ENCODE measurements around the gene ZMIZ1.
"Not testable (repeated sequence)": the region's sequence is repeated elsewhere in the genome, so short reads cannot be mapped to it uniquely, and the experiment has no call there.

ZMIZ1 gene

DNA sequence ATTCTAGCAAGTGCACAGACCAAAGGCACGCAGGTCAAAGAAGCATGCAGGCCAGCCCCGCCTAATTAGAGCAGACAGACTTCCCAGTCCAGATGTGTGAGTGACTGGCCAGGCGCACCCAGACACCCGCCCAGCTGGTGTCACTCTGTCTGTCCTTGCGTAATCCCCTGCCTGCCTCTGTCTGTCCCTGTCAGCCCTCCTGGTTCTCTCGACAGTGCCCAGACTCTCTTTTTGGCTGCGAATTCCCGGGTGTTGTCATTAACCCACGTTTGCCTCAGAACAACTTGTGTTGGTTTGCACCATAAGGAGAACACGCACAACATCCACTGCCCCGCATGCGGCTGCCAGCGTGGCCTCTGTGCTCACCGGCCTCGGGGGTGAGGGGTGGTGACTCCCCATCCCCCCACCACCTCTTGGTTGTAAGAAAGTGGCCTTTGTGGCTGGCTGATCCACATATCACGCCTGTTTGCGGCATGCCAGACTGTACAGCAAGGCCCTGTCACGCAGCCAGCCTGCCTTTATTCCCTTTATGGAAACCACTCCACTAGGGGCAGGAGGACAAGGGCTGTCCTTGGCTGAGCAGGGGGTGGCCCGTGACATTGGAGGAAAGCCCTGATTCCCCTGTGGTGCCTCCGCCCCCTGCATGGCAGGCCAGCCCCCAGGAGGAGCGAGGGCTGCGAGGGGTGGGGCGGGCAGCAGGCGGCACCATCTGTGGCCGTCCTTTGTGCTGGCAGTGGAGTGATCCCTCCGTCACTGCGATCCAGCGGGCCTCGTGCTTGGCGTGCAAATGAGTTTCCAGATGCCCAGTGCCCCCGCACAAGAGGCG is 205.7 kb downstream of the ZMIZ1 start:
- Histone ChIP-seq H2AFZ (ENCODE audit: low read depth, low read length) (no peak overlapping the region), H3K27me3 (ENCODE audit: insufficient read depth, low read length) (no peaks in the 10 kb centered on the region), H3K4me3 (ENCODE audit: low read length) (no peak overlapping the region), H3K36me3 (ENCODE audit: insufficient read depth, low read length) (peaks cover 28% of the 10 kb centered on the region), H3K9me3 (ENCODE audit: low read length) (no peaks in the 10 kb centered on the region), H3K4me1 (ENCODE audit: insufficient read depth, low read length) (peaks cover 31% of the 10 kb centered on the region)

DNA sequence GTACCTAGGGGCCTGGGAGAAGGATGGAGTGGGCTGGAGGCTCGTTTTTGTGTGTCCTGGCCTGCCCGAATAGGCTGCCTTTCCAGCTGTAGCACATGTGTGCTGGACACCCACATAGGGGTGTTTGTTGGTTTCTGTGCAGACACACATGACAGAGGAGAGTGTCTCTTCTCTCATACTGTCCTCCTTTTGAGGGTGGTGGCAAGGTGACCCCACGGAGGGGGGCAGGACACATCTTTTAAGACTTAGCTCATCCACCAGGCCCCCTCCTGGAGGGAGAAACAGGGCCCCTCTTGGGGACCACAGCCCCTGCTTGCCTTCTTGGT is 206.3 kb downstream of the ZMIZ1 start:
- H3K36me3 ChIP-seq (ENCODE audit: insufficient read depth, low read length) = peaks cover 30% of the 10 kb centered on the region
- no peak overlapping the region for H2AFZ ChIP-seq (ENCODE audit: low read depth, low read length)
- H3K27me3 ChIP-seq (ENCODE audit: insufficient read depth, low read length) = no peaks in the 10 kb centered on the region
- H3K4me1 ChIP-seq (ENCODE audit: insufficient read depth, low read length) = peaks cover 25% of the 10 kb centered on the region
- H3K9me3 ChIP-seq (ENCODE audit: low read length) = no peaks in the 10 kb centered on the region
- no peak overlapping the region for H3K4me3 ChIP-seq (ENCODE audit: low read length)

DNA sequence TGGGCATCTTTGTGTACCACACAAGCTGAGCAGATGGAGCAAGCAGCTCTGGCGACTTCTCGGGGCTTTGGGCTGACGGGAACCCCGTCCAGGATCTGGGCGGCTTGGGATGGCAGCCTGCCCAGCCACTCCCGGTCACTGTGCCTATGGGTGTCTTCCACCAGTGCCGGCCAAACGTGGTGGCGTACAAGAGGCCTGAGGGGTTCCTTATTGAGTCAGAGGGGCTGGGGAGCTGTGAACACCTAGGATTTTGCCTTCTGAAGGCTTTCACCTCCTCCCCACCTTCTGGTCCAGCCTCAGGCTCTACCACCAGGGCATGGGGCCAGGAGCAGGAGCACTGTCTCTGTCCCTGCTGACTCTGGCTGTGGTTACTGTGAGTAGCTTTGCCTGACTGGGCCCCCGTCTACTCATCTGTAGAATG is 206.7 kb downstream of the ZMIZ1 start:
- H3K27me3 ChIP-seq (ENCODE audit: insufficient read depth, low read length) = no peaks in the 10 kb centered on the region
- peaks cover 23% of the 10 kb centered on the region for H3K4me1 ChIP-seq (ENCODE audit: insufficient read depth, low read length)
- H3K9me3 ChIP-seq (ENCODE audit: low read length) = no peaks in the 10 kb centered on the region
- peaks cover 34% of the 10 kb centered on the region for H3K36me3 ChIP-seq (ENCODE audit: insufficient read depth, low read length)
- no peak overlapping the region for H3K4me3 ChIP-seq (ENCODE audit: low read length)
- no peak overlapping the region for H2AFZ ChIP-seq (ENCODE audit: low read depth, low read length)

- Histone ChIP-seq H3K36me3 (ENCODE audit: insufficient read depth, low read length) (peaks cover 44% of the 10 kb centered on the region), H3K4me3 (ENCODE audit: low read length) (no peak overlapping the region), H3K9me3 (ENCODE audit: low read length) (no peaks in the 10 kb centered on the region)
These were observed 209.0 kb downstream of the ZMIZ1 start for GRCh38 chr10:79277579-79278269.

DNA sequence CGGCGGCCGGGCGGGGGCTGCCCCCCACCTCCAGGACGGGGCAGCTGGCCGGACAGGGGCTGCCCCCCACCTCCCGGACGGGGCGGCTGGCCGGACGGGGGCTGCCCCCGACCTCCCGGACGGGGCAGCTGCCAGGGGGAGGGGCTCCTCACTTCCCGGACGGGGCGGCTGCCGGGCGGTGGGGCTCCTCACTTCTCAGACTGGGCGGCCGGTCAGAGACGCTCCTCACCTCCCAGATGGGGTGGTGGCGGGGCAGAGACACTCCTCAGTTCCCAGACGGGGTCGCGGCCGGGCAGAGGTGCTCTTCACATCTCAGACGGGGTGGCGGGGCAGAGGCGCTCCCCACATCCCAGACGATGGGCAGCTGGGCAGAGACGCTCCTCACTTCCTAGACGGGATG is 210.3 kb downstream of the ZMIZ1 start:
- Histone ChIP-seq H3K36me3 (ENCODE audit: insufficient read depth, low read length) (peaks cover 53% of the 10 kb centered on the region), H3K4me1 (ENCODE audit: insufficient read depth, low read length) (peaks cover 18% of the 10 kb centered on the region)
- not testable (repeated sequence) for H3K27me3 ChIP-seq (ENCODE audit: insufficient read depth, low read length); H2AFZ ChIP-seq (ENCODE audit: low read depth, low read length); H3K9me3 ChIP-seq (ENCODE audit: low read length); H3K4me3 ChIP-seq (ENCODE audit: low read length)

More at GRCh38 chr10:79277579-79278269, 209.0 kb downstream of the ZMIZ1 start:
- no peak overlapping the region for H2AFZ ChIP-seq (ENCODE audit: low read depth, low read length)
- peaks cover 30% of the 10 kb centered on the region for H3K4me1 ChIP-seq (ENCODE audit: insufficient read depth, low read length)
- no peaks in the 10 kb centered on the region for H3K27me3 ChIP-seq (ENCODE audit: insufficient read depth, low read length)

- no peak overlapping the region for H3K4me3 ChIP-seq (ENCODE audit: low read length)
- H3K9me3 ChIP-seq (ENCODE audit: low read length) = no peaks in the 10 kb centered on the region
- peaks cover 65% of the 10 kb centered on the region for H3K36me3 ChIP-seq (ENCODE audit: insufficient read depth, low read length)
- no peak overlapping the region for H2AFZ ChIP-seq (ENCODE audit: low read depth, low read length)
- H3K27me3 ChIP-seq (ENCODE audit: insufficient read depth, low read length) = no peaks in the 10 kb centered on the region
- peaks cover 11% of the 10 kb centered on the region for H3K4me1 ChIP-seq (ENCODE audit: insufficient read depth, low read length)
These were observed 212.2 kb downstream of the ZMIZ1 start for GRCh38 chr10:79280956-79281355.

DNA sequence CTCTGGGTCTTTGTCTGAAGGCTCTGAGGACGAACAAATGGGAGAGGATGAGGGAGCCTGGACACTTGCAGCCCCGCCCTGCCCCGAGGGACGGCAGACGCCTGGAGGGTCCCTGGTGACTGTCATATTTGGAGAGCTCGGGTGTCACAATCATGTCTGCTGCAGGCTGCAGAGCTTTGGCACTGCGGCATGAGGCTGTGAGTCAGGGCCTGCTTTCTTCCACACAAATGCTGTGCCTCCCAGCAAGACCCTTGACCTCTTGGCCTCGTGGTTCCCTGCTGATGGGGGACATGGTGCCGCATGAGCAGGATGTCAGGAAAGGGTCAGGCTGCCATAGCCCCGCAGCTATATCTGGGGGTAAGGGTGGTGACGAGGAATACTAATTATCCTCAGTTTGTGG is 213.6 kb downstream of the ZMIZ1 start:
- no peak overlapping the region for H2AFZ ChIP-seq (ENCODE audit: low read depth, low read length)
- peaks cover 11% of the 10 kb centered on the region for H3K4me1 ChIP-seq (ENCODE audit: insufficient read depth, low read length)
- no peaks in the 10 kb centered on the region for H3K9me3 ChIP-seq (ENCODE audit: low read length)
- no peaks in the 10 kb centered on the region for H3K27me3 ChIP-seq (ENCODE audit: insufficient read depth, low read length)
- H3K4me3 ChIP-seq (ENCODE audit: low read length) = no peak overlapping the region
- peaks cover 68% of the 10 kb centered on the region for H3K36me3 ChIP-seq (ENCODE audit: insufficient read depth, low read length)

DNA sequence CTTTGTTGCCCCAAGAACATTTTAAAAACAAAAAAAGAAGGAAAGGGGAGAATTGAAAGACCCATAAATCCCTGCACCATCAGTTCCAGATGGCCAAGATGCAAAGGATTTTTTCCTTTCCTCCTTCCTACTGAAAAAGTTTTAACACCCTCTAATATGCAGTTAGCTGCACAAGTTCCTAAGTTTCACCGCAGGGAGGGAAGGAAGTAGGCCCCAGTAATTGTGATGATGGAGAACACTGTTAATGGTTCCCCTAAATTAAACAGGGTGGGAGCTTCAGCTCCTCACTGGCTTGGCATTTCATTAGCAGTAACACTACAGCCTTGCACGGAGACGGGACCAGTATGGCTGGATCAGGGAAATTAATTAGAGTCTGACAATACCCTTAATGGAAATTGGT is 214.8 kb downstream of the ZMIZ1 start:
- H3K9me3 ChIP-seq (ENCODE audit: low read length) = no peaks in the 10 kb centered on the region
- H3K27me3 ChIP-seq (ENCODE audit: insufficient read depth, low read length) = no peaks in the 10 kb centered on the region
- H3K36me3 ChIP-seq (ENCODE audit: insufficient read depth, low read length) = peaks cover 66% of the 10 kb centered on the region
- peaks cover 11% of the 10 kb centered on the region for H3K4me1 ChIP-seq (ENCODE audit: insufficient read depth, low read length)
- H3K4me3 ChIP-seq (ENCODE audit: low read length) = no peak overlapping the region
- H2AFZ ChIP-seq (ENCODE audit: low read depth, low read length) = no peak overlapping the region

GRCh38 chr10:79284158-79284871 is 215.5 kb downstream of the ZMIZ1 start:
- Histone ChIP-seq H2AFZ (ENCODE audit: low read depth, low read length) (no peak overlapping the region), H3K4me3 (ENCODE audit: low read length) (no peak overlapping the region), H3K36me3 (ENCODE audit: insufficient read depth, low read length) (peaks cover 73% of the 10 kb centered on the region), H3K4me1 (ENCODE audit: insufficient read depth, low read length) (peaks cover 11% of the 10 kb centered on the region), H3K9me3 (ENCODE audit: low read length) (no peaks in the 10 kb centered on the region), H3K27me3 (ENCODE audit: insufficient read depth, low read length) (no peaks in the 10 kb centered on the region)

DNA sequence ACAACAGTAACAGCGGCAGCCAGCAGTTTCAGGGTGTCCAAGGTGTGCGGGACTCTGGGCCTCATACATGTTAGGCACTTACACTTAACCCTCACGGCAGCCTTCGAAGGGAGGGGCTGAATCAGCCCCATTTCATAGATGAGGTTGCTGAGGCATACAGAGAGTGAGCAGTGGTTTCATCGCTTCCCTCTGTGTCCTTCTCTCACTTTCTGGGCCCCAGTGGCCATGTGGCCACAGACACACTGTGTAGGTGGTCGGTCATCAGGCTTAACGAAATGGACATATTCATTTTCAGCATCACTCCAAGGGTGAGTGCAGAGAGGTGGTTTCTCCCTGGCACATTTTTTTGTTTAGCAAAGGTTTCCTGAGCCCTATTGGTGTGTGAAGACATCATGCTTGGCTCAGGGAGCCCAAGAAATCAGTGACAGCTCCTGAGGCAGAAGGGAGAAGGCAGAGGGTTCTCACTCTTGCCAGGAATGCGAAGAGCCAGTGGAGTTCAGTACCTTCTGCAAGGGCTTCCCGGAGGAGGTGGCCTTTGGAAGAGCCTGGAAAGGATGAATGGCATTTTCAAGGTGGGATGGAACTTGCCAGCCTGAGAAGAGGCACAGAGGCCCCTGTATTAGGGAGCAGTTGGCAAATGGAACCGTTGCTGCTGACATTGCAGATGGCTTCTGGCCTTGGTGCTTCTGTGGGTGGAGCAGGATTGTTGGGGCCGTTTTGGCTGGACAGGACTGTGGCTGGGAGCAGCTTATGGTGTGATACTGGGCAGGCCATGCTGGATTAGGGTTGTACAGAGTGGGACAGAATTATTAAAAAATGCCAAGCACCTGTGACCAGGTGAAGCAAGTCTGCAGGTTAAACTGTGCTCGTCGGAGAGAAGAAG is 216.8 kb downstream of the ZMIZ1 start:
- Histone ChIP-seq H2AFZ (ENCODE audit: low read depth, low read length) (no peak overlapping the region), H3K9me3 (ENCODE audit: low read length) (no peaks in the 10 kb centered on the region), H3K4me3 (ENCODE audit: low read length) (no peak overlapping the region), H3K4me1 (ENCODE audit: insufficient read depth, low read length) (peaks cover 11% of the 10 kb centered on the region), H3K36me3 (ENCODE audit: insufficient read depth, low read length) (peaks cover 78% of the 10 kb centered on the region), H3K27me3 (ENCODE audit: insufficient read depth, low read length) (no peaks in the 10 kb centered on the region)

- peaks cover 11% of the 10 kb centered on the region for H3K4me1 ChIP-seq (ENCODE audit: insufficient read depth, low read length)
- H3K4me3 ChIP-seq (ENCODE audit: low read length) = no peak overlapping the region
- peaks cover 77% of the 10 kb centered on the region for H3K36me3 ChIP-seq (ENCODE audit: insufficient read depth, low read length)
- H3K9me3 ChIP-seq (ENCODE audit: low read length) = no peaks in the 10 kb centered on the region
- no peaks in the 10 kb centered on the region for H3K27me3 ChIP-seq (ENCODE audit: insufficient read depth, low read length)
- no peak overlapping the region for H2AFZ ChIP-seq (ENCODE audit: low read depth, low read length)
These were observed 217.7 kb downstream of the ZMIZ1 start for GRCh38 chr10:79286318-79286951.

DNA sequence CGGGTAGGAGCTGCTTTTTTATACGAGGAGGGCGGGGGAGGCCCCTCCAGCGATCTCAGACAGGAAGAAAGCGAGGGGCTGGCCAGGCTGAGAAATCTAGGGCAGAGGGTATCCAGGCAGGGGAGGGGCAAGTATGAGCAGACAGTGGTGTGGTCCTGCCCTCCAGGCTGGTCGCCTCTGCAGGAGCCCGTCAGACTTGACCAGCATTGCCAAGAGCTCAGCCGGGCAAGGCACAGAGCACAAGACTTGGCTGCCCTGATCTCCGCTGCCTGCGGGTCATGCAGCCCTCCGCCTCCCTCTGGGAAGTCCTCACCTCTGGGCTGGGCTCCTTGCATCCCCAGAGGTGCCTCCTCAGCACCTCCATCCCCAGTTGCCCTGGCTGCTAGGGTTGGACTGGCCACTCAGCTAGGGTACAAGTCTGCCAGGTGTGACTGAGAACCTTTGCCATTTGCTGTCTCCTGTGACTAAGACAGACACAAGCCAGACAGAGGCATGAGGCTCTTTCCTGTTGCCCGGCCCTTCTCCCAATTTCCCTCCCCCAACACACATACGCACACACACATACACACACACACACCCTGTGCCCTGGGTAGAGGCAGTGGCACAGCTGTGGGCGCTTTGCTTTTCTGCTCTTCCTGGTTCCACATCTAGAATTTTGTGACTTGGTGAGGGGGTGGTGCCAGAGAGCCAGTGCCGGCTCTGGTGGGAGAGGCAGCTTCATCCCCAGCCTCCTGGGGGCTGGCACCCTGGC is 219.4 kb downstream of the ZMIZ1 start:
- no peak overlapping the region for H3K4me3 ChIP-seq (ENCODE audit: low read length)
- no peaks in the 10 kb centered on the region for H3K4me1 ChIP-seq (ENCODE audit: insufficient read depth, low read length)
- H3K36me3 ChIP-seq (ENCODE audit: insufficient read depth, low read length) = peaks cover 80% of the 10 kb centered on the region
- no peak overlapping the region for H2AFZ ChIP-seq (ENCODE audit: low read depth, low read length)
- H3K27me3 ChIP-seq (ENCODE audit: insufficient read depth, low read length) = no peaks in the 10 kb centered on the region
- no peaks in the 10 kb centered on the region for H3K9me3 ChIP-seq (ENCODE audit: low read length)
